Measurements from ENCODE around the gene TJP3.

DNA sequence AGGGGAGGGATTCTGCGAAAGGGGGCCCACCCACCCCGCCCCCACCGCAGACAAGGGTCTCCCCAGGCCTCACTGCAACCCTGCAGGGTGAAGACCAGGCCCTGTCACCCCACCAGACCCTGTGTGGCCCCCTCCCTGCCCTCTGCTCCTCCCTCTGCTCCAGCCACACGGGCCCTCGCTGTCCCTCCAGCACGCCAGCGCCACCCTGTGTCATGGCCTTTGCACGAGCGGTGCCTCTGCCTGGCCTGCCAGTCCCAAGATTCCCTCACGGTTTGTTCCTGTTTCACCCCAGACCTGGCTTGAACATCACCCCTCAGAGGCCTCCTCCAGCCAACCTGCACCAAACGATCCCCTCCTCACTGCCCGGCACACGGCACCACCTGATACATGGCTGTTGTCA is 35.2 kb upstream of the TJP3 start:
- TF ChIP-seq, protein P1, sequence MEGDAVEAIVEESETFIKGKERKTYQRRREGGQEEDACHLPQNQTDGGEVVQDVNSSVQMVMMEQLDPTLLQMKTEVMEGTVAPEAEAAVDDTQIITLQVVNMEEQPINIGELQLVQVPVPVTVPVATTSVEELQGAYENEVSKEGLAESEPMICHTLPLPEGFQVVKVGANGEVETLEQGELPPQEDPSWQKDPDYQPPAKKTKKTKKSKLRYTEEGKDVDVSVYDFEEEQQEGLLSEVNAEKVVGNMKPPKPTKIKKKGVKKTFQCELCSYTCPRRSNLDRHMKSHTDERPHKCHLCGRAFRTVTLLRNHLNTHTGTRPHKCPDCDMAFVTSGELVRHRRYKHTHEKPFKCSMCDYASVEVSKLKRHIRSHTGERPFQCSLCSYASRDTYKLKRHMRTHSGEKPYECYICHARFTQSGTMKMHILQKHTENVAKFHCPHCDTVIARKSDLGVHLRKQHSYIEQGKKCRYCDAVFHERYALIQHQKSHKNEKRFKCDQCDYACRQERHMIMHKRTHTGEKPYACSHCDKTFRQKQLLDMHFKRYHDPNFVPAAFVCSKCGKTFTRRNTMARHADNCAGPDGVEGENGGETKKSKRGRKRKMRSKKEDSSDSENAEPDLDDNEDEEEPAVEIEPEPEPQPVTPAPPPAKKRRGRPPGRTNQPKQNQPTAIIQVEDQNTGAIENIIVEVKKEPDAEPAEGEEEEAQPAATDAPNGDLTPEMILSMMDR (IDR thresholded peaks at IDR 0.05; ENCODE audit: insufficient read depth, low read depth, low read length), result no peak
- TF ChIP-seq EZH2 (IDR thresholded peaks at IDR 0.05; ENCODE audit: insufficient read depth, low read length), result no peak

All from astrocyte (in vitro differentiated cells and primary cell).